ENCODE results near the gene KLHDC4. TPM values are rescaled to one million over a fixed set of nuclear protein-coding genes. Genes with fewer than 3 reads are reported as not detected.

KLHDC4 gene
- polyA plus RNA-seq, 3 donors = 11.2 to 26.4 (median 12.6) TPM

GRCh38 chr16:87689956-87690465 is 75.8 kb downstream of the KLHDC4 start:
- H3K4me1 ChIP-seq (ENCODE audit: control insufficient read depth in 1 of 2, insufficient read depth in 2 of 2, low read length in 2 of 2) = no peaks in the 10 kb centered on the region
- H3K9ac ChIP-seq (ENCODE audit: insufficient read depth, low read length, poor library complexity, severe bottlenecking) = no peak overlapping the region
- H3K79me2 ChIP-seq (ENCODE audit: insufficient read depth, low read length) = no peaks in the 10 kb centered on the region
- H3K4me3 ChIP-seq (replicated peaks in 1 of 3; ENCODE audit: low read depth in 2 of 3, low read length in 3 of 3) = no peak overlapping the region
- H3K36me3 ChIP-seq (replicated peaks in 1 of 2; ENCODE audit: control insufficient read depth in 1 of 2, insufficient read depth in 2 of 2, low read length in 2 of 2) = no peaks in the 10 kb centered on the region
- TF ChIP-seq, protein P1, sequence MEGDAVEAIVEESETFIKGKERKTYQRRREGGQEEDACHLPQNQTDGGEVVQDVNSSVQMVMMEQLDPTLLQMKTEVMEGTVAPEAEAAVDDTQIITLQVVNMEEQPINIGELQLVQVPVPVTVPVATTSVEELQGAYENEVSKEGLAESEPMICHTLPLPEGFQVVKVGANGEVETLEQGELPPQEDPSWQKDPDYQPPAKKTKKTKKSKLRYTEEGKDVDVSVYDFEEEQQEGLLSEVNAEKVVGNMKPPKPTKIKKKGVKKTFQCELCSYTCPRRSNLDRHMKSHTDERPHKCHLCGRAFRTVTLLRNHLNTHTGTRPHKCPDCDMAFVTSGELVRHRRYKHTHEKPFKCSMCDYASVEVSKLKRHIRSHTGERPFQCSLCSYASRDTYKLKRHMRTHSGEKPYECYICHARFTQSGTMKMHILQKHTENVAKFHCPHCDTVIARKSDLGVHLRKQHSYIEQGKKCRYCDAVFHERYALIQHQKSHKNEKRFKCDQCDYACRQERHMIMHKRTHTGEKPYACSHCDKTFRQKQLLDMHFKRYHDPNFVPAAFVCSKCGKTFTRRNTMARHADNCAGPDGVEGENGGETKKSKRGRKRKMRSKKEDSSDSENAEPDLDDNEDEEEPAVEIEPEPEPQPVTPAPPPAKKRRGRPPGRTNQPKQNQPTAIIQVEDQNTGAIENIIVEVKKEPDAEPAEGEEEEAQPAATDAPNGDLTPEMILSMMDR (IDR thresholded peaks at IDR 0.05) = no peak
- intact Hi-C loops (cut with micrococcal nuclease) = no loop called here
- no peaks in the 10 kb centered on the region for H3K27me3 ChIP-seq (ENCODE audit: control insufficient read depth in 2 of 2, insufficient read depth in 2 of 2, low read length in 2 of 2)
- H4K20me1 ChIP-seq (ENCODE audit: insufficient read depth, low read length) = no peaks in the 10 kb centered on the region
- H3K27ac Mint-ChIP-seq = no peak overlapping the region
- whole genome bisulfite sequencing (ENCODE audit: insufficient coverage) = 96% methylated on average over 40 of the region's 46 CpGs
- H3K4me2 ChIP-seq (replicated peaks; ENCODE audit: extremely low read depth, low read length, poor library complexity, severe bottlenecking) = no peak overlapping the region
- peaks cover 2 to 10% (median 3%) of the 10 kb centered on the region in 3 donors for H3K27me3 Mint-ChIP-seq (ENCODE audit: low read depth in 3 of 3)
- no peaks in the 10 kb centered on the region for H3K9me3 ChIP-seq (replicated peaks in 1 of 2; ENCODE audit: control insufficient read depth in 1 of 2, insufficient read depth in 1 of 2, low read length in 2 of 2)
- no peak overlapping the region for H3K27ac ChIP-seq (ENCODE audit: low read depth in 1 of 2, low read length in 2 of 2)
- H3K9me3 Mint-ChIP-seq = peaks cover 0 to 1% (median 0%) of the 10 kb centered on the region in 7 donors
- H2AFZ ChIP-seq (ENCODE audit: insufficient read depth, low read depth, low read length, poor library complexity, severe bottlenecking) = no peak overlapping the region
- peaks cover 0 to 5% of the 10 kb centered on the region in 2 donors for H3K36me3 Mint-ChIP-seq
- DNase-seq = no peak
- H3K4me1 Mint-ChIP-seq = no peaks in the 10 kb centered on the region
- no peak overlapping the region for H3K4me3 Mint-ChIP-seq

- Mint-ChIP-seq H3K4me1 (no peaks in the 10 kb centered on the region), H3K9me3 (peaks cover 0 to 1% (median 0%) of the 10 kb centered on the region in 7 donors), H3K27me3 (ENCODE audit: low read depth in 3 of 3) (peaks cover 2 to 10% (median 3%) of the 10 kb centered on the region in 3 donors), H3K27ac (no peak overlapping the region), H3K36me3 (no peaks in the 10 kb centered on the region), H3K4me3 (no peak overlapping the region)
- no peak for DNase-seq
- H2AFZ ChIP-seq (ENCODE audit: insufficient read depth, low read depth, low read length, poor library complexity, severe bottlenecking) = no peak overlapping the region
- H3K79me2 ChIP-seq (ENCODE audit: insufficient read depth, low read length) = no peaks in the 10 kb centered on the region
- H3K9me3 ChIP-seq (replicated peaks in 1 of 2; ENCODE audit: control insufficient read depth in 1 of 2, insufficient read depth in 1 of 2, low read length in 2 of 2) = no peaks in the 10 kb centered on the region
- H3K4me2 ChIP-seq (replicated peaks; ENCODE audit: extremely low read depth, low read length, poor library complexity, severe bottlenecking) = no peak overlapping the region
- no peaks in the 10 kb centered on the region for H4K20me1 ChIP-seq (ENCODE audit: insufficient read depth, low read length)
- no peaks in the 10 kb centered on the region for H3K4me1 ChIP-seq (ENCODE audit: control insufficient read depth in 1 of 2, insufficient read depth in 2 of 2, low read length in 2 of 2)
- no peaks in the 10 kb centered on the region for H3K36me3 ChIP-seq (replicated peaks in 1 of 2; ENCODE audit: control insufficient read depth in 1 of 2, insufficient read depth in 2 of 2, low read length in 2 of 2)
- no peak overlapping the region for H3K9ac ChIP-seq (ENCODE audit: insufficient read depth, low read length, poor library complexity, severe bottlenecking)
- no peak overlapping the region for H3K27ac ChIP-seq (ENCODE audit: low read depth in 1 of 2, low read length in 2 of 2)
- TF ChIP-seq, protein P1 (IDR thresholded peaks at IDR 0.05) = no peak
- H3K4me3 ChIP-seq (replicated peaks in 1 of 3; ENCODE audit: low read depth in 2 of 3, low read length in 3 of 3) = no peak overlapping the region
- H3K27me3 ChIP-seq (ENCODE audit: control insufficient read depth in 2 of 2, insufficient read depth in 2 of 2, low read length in 2 of 2) = no peaks in the 10 kb centered on the region
- intact Hi-C loops (cut with micrococcal nuclease) = no loop called here
- 96% methylated on average over 31 of the region's 45 CpGs for WGBS (ENCODE audit: insufficient coverage)
These were observed 76.6 kb downstream of the KLHDC4 start for GRCh38 chr16:87688876-87689815.

Data from CD14-positive monocyte (primary cell).